ENCODE measurements around the gene SH3BP5. TPM values are rescaled to one million over a fixed set of nuclear protein-coding genes. Genes with fewer than 3 reads are reported as not detected.
A peak's percentile ranks its signal among the peaks of the same experiment; 100 is the strongest.

Gene SH3BP5
- total RNA-seq, 2 donors from 2014 or later = 13.7 to 21.8 TPM

DNA sequence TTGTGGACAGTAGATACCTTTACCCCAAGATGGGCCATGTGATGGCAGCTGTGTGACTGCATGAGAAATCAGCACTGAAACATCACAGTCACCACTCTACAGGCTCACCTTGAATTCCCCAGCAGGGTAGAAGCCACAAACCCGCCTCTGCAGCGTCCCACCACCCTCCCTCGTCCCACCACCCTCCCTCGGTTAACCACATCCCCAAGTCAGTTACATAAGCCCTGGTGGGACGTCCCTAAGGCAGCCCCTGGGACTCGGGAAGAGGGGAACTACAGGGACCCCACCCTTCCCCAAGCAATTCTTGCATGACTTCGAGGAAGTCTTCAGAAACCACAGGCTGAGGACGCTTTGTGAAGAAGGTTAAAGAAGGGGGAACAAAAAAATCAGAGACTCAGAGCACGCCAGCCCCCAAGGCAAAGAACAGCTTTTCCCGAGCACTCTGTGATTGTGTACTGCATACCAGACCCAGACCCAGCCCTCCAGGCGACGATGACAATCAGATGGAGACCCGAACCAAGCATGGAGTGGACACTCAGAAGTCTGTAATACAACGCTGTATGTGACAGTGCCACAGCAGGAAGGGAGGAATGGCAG lies 60.5 kb downstream of the SH3BP5 start:
- intact Hi-C loops (cut with DNase I) = loop anchor here (10.0 kb wide), 1 partner anchor 63 kb away; the partner anchor contains the start of gene SH3BP5
- H3K36me3 ChIP-seq (replicated peaks in 1 of 2; ENCODE audit: insufficient read depth in 1 of 2, low read depth in 2 of 2) = no peaks in the 10 kb centered on the region
- H3K4me1 ChIP-seq = no peaks in the 10 kb centered on the region
- no peaks in the 10 kb centered on the region for H3K27me3 ChIP-seq
- peak in 1 of 4 donors; percentile 74 for DNase-seq
- no peaks in the 10 kb centered on the region for H3K9me3 ChIP-seq
- H3K27ac ChIP-seq = peak overlapping the region in 1 of 4 donors; percentile 55
- no peak for TF ChIP-seq POLR2A (IDR thresholded peaks at IDR 0.05)
- TF ChIP-seq, protein P1, sequence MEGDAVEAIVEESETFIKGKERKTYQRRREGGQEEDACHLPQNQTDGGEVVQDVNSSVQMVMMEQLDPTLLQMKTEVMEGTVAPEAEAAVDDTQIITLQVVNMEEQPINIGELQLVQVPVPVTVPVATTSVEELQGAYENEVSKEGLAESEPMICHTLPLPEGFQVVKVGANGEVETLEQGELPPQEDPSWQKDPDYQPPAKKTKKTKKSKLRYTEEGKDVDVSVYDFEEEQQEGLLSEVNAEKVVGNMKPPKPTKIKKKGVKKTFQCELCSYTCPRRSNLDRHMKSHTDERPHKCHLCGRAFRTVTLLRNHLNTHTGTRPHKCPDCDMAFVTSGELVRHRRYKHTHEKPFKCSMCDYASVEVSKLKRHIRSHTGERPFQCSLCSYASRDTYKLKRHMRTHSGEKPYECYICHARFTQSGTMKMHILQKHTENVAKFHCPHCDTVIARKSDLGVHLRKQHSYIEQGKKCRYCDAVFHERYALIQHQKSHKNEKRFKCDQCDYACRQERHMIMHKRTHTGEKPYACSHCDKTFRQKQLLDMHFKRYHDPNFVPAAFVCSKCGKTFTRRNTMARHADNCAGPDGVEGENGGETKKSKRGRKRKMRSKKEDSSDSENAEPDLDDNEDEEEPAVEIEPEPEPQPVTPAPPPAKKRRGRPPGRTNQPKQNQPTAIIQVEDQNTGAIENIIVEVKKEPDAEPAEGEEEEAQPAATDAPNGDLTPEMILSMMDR (IDR thresholded peaks at IDR 0.05) = no peak
- WGBS, 2 donors = 58 to 59% methylated on average over 14 of the region's 14 CpGs
- ATAC-seq = no peak
- H3K4me3 ChIP-seq = no peak overlapping the region

DNA sequence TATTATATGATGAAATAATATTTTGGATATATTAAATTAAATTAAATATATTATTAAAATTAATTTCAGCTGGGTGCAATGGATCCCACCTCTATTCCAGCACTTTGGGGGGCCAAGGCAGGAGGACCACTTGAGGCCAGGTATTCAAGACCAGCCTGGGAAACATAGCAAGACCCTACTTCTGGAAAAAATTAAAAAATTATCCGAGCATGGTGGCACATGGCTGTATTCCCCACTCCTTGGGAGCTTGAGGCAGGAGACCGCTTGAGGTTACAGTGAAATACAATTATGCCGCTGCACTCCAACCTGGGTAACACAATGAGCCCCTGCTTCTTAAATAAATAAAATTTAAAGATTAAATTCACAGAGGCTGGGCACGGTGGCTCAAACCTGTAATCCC lies 61.4 kb downstream of the SH3BP5 start:
- intact Hi-C loops (cut with DNase I) = loop anchor here (10.0 kb wide), 1 partner anchor 64 kb away; the partner anchor contains the start of gene SH3BP5
- no peak overlapping the region for H3K27ac ChIP-seq
- 77 to 84% methylated on average over 4 of the region's 4 CpGs for WGBS, 2 donors
- H3K9me3 ChIP-seq = no peaks in the 10 kb centered on the region
- no peaks in the 10 kb centered on the region for H3K36me3 ChIP-seq (replicated peaks in 1 of 2; ENCODE audit: insufficient read depth in 1 of 2, low read depth in 2 of 2)
- no peaks in the 10 kb centered on the region for H3K27me3 ChIP-seq
- ATAC-seq = no peak
- no peaks in the 10 kb centered on the region for H3K4me1 ChIP-seq
- no peak for TF ChIP-seq POLR2A (IDR thresholded peaks at IDR 0.05)
- TF ChIP-seq, protein P1 (IDR thresholded peaks at IDR 0.05) = no peak
- DNase-seq = no peak
- H3K4me3 ChIP-seq = no peak overlapping the region

DNA sequence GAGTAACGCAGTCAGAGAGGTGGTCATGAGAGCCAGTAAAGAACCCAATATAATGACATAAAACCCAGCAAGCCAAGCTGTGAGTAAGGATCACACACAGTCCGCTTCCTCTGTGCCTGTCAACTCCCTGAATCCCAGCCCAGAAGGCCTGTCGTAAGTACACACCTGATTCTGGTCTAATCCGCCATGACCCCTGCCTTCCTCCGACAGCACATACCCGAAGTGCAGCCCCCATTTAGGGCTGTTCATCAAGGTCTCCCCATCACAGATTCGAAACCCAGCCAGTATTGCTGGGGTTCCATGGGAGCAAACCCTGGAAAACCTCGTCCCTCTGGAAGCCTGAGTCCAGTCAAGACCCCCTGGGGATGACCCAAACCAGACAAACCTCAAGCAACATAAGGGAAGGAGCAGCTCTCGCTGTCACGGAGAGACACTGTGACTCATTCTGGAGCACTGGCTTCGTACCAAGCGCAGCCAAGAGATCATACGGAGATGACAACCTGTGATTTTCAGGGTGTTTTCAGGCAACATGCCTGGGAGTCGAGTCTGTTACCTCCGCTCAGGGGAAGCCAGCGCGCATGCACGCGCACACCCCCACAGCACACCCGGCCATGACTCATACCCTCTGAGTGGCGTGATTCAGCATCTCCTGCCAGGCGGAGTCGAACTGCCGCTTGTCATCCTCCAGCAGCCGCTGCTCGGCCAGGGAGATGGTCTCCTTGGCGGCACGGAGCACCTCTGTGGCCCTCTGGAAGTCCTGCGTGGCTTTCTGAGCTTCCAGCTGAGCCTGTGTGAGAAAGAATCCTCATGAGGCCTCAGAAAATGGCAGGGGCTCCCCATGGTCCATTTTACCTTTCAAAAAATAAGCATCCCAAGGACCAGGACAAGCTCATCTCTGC lies 63.0 kb downstream of the SH3BP5 start:
- Histone ChIP-seq H3K36me3 (replicated peaks in 1 of 2; ENCODE audit: insufficient read depth in 1 of 2, low read depth in 2 of 2) (no peaks in the 10 kb centered on the region), H3K4me1 (no peaks in the 10 kb centered on the region), H3K27ac (peak overlapping the region in 1 of 4 donors; percentile 20), H3K4me3 (no peak overlapping the region), H3K9me3 (no peaks in the 10 kb centered on the region), H3K27me3 (no peaks in the 10 kb centered on the region)
- intact Hi-C loops (cut with DNase I) = loop anchor here (5.0 kb wide), 1 partner anchor 113 kb away; no protein-coding TSS in a partner anchor
- 89 to 93% methylated on average over 26 to 28 of the region's 29 CpGs for WGBS, 2 donors
- no peak for TF ChIP-seq POLR2A (IDR thresholded peaks at IDR 0.05)
- TF ChIP-seq, protein P1 (IDR thresholded peaks at IDR 0.05) = no peak
- ATAC-seq = no peak
- DNase-seq = peak; percentile 46 to 75 (median 50)

DNA sequence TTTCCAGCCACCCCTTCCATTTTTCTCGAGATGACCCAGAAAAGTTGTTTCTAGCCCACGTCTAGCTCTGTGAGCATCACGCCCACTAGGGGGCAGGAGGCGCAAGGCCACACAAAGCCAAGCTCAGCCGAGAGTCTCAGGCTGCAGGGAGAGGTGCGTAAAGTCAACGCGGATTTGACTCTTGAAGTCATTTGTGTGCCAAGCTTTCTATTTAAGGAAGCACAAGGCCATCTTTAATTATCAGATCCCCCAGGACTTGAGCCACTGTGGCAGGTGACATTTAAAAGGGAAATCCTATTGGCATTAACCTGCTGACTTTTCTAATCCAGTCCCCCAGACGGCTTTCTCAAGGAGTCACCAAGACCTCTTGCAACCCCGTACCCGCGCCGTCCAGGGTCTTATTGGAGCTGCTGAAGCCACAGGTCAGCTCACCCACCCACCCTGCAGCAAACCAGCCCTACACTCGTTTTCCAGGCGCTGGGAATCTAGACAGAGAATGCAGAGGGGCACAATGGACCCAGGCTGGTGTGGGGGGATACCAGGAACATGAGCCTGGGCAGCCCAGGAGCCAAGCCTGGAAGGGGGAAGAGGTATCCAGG lies 64.3 kb downstream of the SH3BP5 start:
- no peak overlapping the region for H3K27ac ChIP-seq
- TF ChIP-seq POLR2A (IDR thresholded peaks at IDR 0.05) = no peak
- TF ChIP-seq, protein P1 (IDR thresholded peaks at IDR 0.05) = peak; percentile 84 to 97 (median 94)
- no peak overlapping the region for H3K4me3 ChIP-seq
- H3K4me1 ChIP-seq = peaks cover 10% of the 10 kb centered on the region
- peak; percentile 91 for ATAC-seq
- peak; percentile 86 to 91 (median 88) for DNase-seq
- H3K9me3 ChIP-seq = no peaks in the 10 kb centered on the region
- no peaks in the 10 kb centered on the region for H3K36me3 ChIP-seq (replicated peaks in 1 of 2; ENCODE audit: insufficient read depth in 1 of 2, low read depth in 2 of 2)
- 10 to 15% methylated on average over 14 to 15 of the region's 15 CpGs for WGBS, 2 donors
- no peaks in the 10 kb centered on the region for H3K27me3 ChIP-seq
- intact Hi-C loops (cut with DNase I) = loop anchor here (5.0 kb wide), 1 partner anchor 114 kb away; no protein-coding TSS in a partner anchor
